ENCODE results near the gene CLEC4A.

GRCh38 chr12:8157484-8158198 is 34.2 kb downstream of the CLEC4A start:
- TF ChIP-seq, protein P1, sequence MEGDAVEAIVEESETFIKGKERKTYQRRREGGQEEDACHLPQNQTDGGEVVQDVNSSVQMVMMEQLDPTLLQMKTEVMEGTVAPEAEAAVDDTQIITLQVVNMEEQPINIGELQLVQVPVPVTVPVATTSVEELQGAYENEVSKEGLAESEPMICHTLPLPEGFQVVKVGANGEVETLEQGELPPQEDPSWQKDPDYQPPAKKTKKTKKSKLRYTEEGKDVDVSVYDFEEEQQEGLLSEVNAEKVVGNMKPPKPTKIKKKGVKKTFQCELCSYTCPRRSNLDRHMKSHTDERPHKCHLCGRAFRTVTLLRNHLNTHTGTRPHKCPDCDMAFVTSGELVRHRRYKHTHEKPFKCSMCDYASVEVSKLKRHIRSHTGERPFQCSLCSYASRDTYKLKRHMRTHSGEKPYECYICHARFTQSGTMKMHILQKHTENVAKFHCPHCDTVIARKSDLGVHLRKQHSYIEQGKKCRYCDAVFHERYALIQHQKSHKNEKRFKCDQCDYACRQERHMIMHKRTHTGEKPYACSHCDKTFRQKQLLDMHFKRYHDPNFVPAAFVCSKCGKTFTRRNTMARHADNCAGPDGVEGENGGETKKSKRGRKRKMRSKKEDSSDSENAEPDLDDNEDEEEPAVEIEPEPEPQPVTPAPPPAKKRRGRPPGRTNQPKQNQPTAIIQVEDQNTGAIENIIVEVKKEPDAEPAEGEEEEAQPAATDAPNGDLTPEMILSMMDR (IDR thresholded peaks at IDR 0.05): no peak
- TF ChIP-seq POLR2A (IDR thresholded peaks at IDR 0.05): no peak

All from Peyer's patch (tissue), 4 donors.